ENCODE measurements around the gene KMT2C. TPM values are rescaled to one million over a fixed set of nuclear protein-coding genes. Genes with fewer than 3 reads are reported as not detected.
"Not testable (repeated sequence)": the region's sequence is repeated elsewhere in the genome, so short reads cannot be mapped to it uniquely, and the experiment has no call there.

KMT2C gene
- total RNA-seq, 1 donor from 2014 or later = 136 TPM

DNA sequence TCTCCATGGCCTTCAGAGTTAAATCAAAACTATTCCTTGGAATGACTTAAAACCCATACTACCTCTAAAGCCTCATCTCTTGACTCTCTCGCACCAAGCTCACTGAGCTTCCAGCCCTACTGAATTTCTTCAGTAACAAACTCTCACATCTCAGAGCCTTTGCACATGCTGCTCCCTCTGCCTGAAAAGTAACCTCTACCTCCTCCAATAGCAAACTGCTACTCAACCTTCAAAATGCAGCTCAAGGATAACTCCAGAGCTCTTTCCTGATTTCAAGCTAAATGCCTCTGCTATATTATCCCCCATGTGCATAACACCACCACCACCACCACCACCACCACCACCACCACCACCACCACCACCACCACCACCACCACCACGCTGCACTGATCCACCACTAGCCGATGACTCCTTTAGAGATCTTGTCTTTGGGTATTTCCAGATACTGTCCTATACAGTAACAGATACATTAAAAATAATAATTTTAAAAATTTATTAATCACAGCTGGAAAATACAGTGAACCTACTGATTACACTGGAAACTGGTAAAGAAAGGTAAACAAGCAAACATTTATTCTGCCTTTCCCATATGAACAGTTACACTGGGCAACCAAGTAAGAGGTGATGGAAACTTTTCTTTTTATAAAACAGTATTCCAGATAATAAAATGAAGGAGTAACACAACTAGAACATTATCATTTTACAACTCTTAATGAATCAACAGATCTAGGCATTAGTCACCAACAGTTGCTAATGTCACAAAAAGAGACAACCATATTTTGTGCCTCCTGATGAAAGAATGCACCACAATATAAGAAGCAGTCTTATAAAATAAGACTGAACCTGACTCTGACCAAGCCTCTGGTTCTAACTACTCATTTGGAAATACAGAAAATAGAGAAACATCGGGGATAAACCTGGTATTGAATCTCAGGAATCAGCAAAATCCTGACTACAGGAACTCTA lies 51.3 kb downstream of the KMT2C start:
- not testable (repeated sequence) for H3K36me3 Mint-ChIP-seq (ENCODE audit: unreplicated experiment); H3K4me3 Mint-ChIP-seq (ENCODE audit: unreplicated experiment); DNase-seq; H3K4me1 Mint-ChIP-seq (ENCODE audit: low read depth, unreplicated experiment); H3K9me3 Mint-ChIP-seq (ENCODE audit: unreplicated experiment); H3K27ac Mint-ChIP-seq (ENCODE audit: unreplicated experiment); H3K27me3 Mint-ChIP-seq (ENCODE audit: unreplicated experiment)

DNA sequence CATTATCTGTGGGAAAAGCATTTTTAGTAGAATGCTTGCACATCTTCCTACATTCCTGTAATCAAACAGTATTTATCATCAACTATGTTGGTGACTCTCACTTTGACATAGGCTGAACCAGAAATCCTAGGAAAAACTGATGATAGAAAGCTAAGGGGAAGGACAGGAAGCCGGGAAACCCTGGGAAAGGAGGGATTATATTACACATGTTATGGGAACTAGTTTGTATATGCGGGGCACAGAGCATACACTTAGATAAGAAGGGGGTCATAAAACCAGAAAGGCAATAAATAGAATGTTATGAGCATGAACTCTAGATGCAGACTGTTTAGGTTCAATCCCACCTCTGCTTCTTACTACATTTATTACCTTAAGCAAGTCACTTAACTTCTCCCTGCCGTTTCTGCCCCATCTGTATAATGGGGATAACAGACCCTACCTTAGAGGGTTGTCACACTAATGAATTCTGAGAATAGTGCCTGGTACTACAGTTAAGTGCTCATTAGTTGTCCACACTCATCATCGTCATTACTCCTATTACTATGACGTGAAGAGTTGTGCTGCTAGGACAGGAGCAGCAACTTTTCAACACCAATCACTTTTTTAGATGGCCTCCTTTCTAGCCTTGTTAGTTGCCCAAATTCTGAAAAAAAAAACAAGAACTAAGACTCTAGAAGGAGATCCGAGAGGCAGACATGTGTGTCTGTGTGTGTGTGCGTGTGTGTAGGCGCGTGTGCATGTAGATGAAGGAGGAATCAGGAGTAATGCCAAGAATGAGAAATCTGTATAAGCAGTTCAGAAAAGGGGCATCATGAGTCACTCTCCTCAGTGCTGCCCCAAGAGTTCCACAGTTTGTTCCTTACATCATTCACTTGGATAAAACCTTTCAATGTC lies 52.2 kb downstream of the KMT2C start:
- TF ChIP-seq, protein P1, sequence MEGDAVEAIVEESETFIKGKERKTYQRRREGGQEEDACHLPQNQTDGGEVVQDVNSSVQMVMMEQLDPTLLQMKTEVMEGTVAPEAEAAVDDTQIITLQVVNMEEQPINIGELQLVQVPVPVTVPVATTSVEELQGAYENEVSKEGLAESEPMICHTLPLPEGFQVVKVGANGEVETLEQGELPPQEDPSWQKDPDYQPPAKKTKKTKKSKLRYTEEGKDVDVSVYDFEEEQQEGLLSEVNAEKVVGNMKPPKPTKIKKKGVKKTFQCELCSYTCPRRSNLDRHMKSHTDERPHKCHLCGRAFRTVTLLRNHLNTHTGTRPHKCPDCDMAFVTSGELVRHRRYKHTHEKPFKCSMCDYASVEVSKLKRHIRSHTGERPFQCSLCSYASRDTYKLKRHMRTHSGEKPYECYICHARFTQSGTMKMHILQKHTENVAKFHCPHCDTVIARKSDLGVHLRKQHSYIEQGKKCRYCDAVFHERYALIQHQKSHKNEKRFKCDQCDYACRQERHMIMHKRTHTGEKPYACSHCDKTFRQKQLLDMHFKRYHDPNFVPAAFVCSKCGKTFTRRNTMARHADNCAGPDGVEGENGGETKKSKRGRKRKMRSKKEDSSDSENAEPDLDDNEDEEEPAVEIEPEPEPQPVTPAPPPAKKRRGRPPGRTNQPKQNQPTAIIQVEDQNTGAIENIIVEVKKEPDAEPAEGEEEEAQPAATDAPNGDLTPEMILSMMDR (IDR thresholded peaks at IDR 0.05; ENCODE audit: partially characterized antibody, unreplicated experiment) = no peak
- Mint-ChIP-seq H3K36me3 (ENCODE audit: unreplicated experiment) (no peaks in the 10 kb centered on the region), H3K4me3 (ENCODE audit: unreplicated experiment) (no peak overlapping the region), H3K4me1 (ENCODE audit: low read depth, unreplicated experiment) (peaks cover 6% of the 10 kb centered on the region), H3K9me3 (ENCODE audit: unreplicated experiment) (peaks cover 6% of the 10 kb centered on the region), H3K27me3 (ENCODE audit: unreplicated experiment) (peaks cover 2% of the 10 kb centered on the region), H3K27ac (ENCODE audit: unreplicated experiment) (no peak overlapping the region)
- no peak for DNase-seq

DNA sequence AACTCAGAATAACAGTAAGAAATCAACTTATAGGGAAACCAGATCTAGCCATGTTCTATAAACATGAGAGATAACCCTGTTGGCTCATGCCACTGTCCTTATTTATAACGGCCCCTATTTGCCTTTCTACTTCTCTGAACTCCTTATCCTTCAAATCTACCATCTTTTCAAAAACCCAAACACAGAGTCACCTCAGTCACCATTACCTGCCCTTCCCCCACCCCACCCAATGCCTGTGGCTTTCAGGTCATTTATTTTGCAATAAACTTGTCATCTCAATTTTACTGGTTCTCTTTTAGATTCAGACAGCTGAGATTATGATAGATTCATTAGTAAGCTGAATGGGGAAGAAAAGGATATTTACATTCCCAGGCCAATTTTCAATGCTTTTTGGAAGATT lies 53.6 kb downstream of the KMT2C start:
- peaks cover 6% of the 10 kb centered on the region for H3K4me1 Mint-ChIP-seq (ENCODE audit: low read depth, unreplicated experiment)
- H3K9me3 Mint-ChIP-seq (ENCODE audit: unreplicated experiment) = peaks cover 8% of the 10 kb centered on the region
- no peak for DNase-seq
- H3K4me3 Mint-ChIP-seq (ENCODE audit: unreplicated experiment) = no peak overlapping the region
- H3K27ac Mint-ChIP-seq (ENCODE audit: unreplicated experiment) = no peak overlapping the region
- TF ChIP-seq, protein P1 (IDR thresholded peaks at IDR 0.05; ENCODE audit: partially characterized antibody, unreplicated experiment) = no peak
- peaks cover 6% of the 10 kb centered on the region for H3K36me3 Mint-ChIP-seq (ENCODE audit: unreplicated experiment)
- H3K27me3 Mint-ChIP-seq (ENCODE audit: unreplicated experiment) = peaks cover 2% of the 10 kb centered on the region

DNA sequence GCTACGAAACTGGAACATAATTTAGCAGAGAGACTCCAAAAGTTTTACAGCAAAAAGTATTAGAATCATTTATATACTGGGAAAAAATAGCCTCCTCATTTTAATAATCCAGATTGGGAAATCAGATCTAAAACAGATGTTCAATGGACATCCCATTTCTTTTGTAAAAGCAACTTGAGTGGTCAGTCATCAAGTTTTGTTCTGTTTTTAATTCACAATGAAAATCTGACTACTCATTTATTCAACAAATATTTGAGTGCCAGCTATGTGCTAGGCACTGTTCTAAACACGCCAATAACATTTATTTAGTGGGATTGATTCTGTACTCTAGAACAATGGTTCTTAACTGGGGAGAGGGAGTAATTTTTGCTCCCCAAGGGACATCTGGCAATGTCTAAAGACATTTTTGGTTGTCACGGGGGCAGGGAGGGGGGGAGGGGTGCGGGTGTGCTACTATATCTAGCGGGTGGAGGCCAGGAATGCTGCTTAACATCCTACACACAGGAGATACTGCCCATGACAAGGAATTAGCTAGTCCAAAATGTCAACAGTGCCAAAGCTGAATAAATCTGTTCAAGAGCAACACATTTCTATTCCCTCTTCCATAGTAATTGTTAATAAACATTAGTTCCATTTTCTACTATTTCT lies 54.7 kb downstream of the KMT2C start:
- DNase-seq; H3K9me3 Mint-ChIP-seq (ENCODE audit: unreplicated experiment); H3K27me3 Mint-ChIP-seq (ENCODE audit: unreplicated experiment); H3K4me3 Mint-ChIP-seq (ENCODE audit: unreplicated experiment); H3K4me1 Mint-ChIP-seq (ENCODE audit: low read depth, unreplicated experiment); H3K27ac Mint-ChIP-seq (ENCODE audit: unreplicated experiment): not testable (repeated sequence)
- H3K36me3 Mint-ChIP-seq (ENCODE audit: unreplicated experiment) = peaks cover 15% of the 10 kb centered on the region

DNA sequence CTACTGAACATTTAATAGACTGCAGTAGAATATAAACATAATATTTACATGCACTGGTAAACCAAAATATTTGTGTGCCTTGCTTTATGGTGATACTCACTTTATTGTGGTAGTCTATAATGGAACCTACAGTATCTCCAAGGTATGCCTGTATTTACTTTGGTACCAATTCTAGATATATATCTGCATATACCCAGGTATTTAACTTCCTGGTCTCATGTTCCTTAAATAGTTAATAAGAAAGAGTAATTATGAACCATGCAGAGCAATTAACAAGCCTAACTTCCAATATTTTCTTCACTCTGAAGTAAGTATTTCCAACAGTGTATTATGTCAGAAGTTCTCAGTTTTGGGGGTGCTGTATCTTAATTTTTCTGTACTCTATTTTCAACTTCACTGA lies 57.3 kb downstream of the KMT2C start:
- DNase-seq; H3K4me3 Mint-ChIP-seq (ENCODE audit: unreplicated experiment); H3K27me3 Mint-ChIP-seq (ENCODE audit: unreplicated experiment); H3K27ac Mint-ChIP-seq (ENCODE audit: unreplicated experiment); H3K4me1 Mint-ChIP-seq (ENCODE audit: low read depth, unreplicated experiment); H3K9me3 Mint-ChIP-seq (ENCODE audit: unreplicated experiment): not testable (repeated sequence)
- peaks cover 15% of the 10 kb centered on the region for H3K36me3 Mint-ChIP-seq (ENCODE audit: unreplicated experiment)

DNA sequence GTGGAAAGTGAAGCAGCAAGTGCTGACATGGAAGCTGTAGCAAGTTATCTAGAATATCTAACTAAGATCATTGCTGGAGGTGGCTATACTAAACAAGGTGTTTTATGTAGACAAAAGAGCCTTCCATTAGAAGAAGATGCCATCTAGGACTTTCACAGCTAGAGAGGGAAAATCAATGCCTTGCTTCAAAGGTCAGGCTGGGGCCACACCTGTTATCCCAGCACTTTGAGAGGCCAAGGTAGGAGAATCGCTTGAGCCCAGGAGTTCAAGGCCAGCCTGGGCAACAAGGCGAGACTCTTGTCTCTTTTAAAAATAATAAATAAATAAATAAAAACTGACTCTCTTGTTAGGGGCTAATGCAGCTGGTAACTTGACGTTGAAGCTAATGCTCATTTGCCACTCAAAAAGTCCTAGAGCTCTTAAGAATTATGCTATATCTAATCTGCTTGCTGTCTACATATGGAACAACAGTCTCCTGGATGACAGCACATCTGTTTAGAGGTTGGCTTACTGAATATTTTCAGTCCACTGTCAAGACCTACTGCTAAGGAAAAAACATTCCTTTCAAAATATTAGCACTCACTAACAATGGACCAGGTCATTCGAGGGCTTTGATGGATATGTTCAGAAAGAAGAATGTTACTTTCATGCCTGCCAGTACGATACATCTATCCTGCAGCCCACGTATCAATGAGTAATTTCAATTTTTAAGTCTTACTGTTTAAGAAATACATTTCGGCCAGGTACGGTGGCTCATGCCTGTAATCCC lies 58.9 kb downstream of the KMT2C start:
- not testable (repeated sequence) for H3K4me3 Mint-ChIP-seq (ENCODE audit: unreplicated experiment); H3K27me3 Mint-ChIP-seq (ENCODE audit: unreplicated experiment); DNase-seq; H3K4me1 Mint-ChIP-seq (ENCODE audit: low read depth, unreplicated experiment); H3K9me3 Mint-ChIP-seq (ENCODE audit: unreplicated experiment); H3K27ac Mint-ChIP-seq (ENCODE audit: unreplicated experiment)
- H3K36me3 Mint-ChIP-seq (ENCODE audit: unreplicated experiment) = peaks cover 16% of the 10 kb centered on the region
